HepG2 (cell line): Measurements from ENCODE around the gene ZNRF3. TPM values are rescaled to one million over a fixed set of nuclear protein-coding genes. Genes with fewer than 3 reads are reported as not detected.

ENCODE experiments used
- PITX1 ChIP-seq: sonication (generic); formaldehyde crosslinking; IDR thresholded peaks from 2 replicates; pipeline ENCODE4 v1.5.1; 2020; ENCODE audit warnings: mild to moderate bottlenecking, missing genetic modification reagents
- PLRG1 ChIP-seq: fragments of 450-650 bp; conservative IDR thresholded peaks from 2 replicates; pipeline ENCODE4 v1.6.1; 2016
- RBAK ChIP-seq: sonication (generic); formaldehyde crosslinking; IDR thresholded peaks from 2 replicates; pipeline ENCODE4 v1.5.1; 2020; ENCODE audit warnings: mild to moderate bottlenecking, missing genetic modification reagents
- SIX1 ChIP-seq: sonication (generic); formaldehyde crosslinking; IDR thresholded peaks from 2 replicates; pipeline ENCODE4 v1.4.0; 2020; ENCODE audit warnings: missing genetic modification reagents, borderline replicate concordance
- SRSF9 ChIP-seq: fragments of 200-400 bp; formaldehyde crosslinking; IDR thresholded peaks from 2 replicates; pipeline ENCODE4 v1.6.1; 2018; ENCODE audit warnings: borderline replicate concordance, mild to moderate bottlenecking, low read depth, low read length; ENCODE audit not compliant: insufficient read depth, poor library complexity, severe bottlenecking
- ZNF274 ChIP-seq: sonication (generic); formaldehyde crosslinking; IDR thresholded peaks from 2 replicates; pipeline ENCODE4 v1.5.1; 2020; ENCODE audit warnings: mild to moderate bottlenecking, missing genetic modification reagents
- ZNF746 ChIP-seq: sonication (generic); formaldehyde crosslinking; IDR thresholded peaks from 2 replicates; pipeline ENCODE4 v1.8.0; 2022; ENCODE audit warnings: mild to moderate bottlenecking, missing genetic modification reagents
- polyA plus RNA-seq, 8 experiments: library from polyadenylated mRNA; depleted of rRNA in 3 of 8; stranded (reverse) in 7 of 8; unstranded in 1 of 8; fragments of >200 nt; fragmentation: Illumina TruSeq in 4 of 8; extraction: Trizol in 4 of 8; gene quantifications; 2 replicates each; pipeline versions ENCODE4 v1.2.1 to v1.2.3, GENCODE V29; 2011 to 2016; ENCODE audit warnings: low read depth in 4 of 8, missing spikeins in 1 of 8, mixed read lengths in 1 of 8; ENCODE audit not compliant: insufficient read depth in 1 of 8
- total RNA-seq, 5 experiments: library from RNA; depleted of rRNA; stranded (reverse); fragments of >200 nt; fragmentation: Illumina TruSeq; extraction: Trizol; gene quantifications; 2 replicates each; pipeline ENCODE4 v1.2.3, GENCODE V29; 2016; ENCODE audit warnings: low read depth in 1 of 5
- TF ChIP-seq, protein P1 (sequence below): sonication (generic); formaldehyde crosslinking; IDR thresholded peaks from 2 replicates; pipeline ENCODE4 v1.4.0; 2020; ENCODE audit warnings: missing genetic modification reagents
- TF ChIP-seq, protein P2 (sequence below): IDR thresholded peaks from 2 replicates; pipeline ENCODE4 v1.6.1; 2016; ENCODE audit warnings: low read depth, borderline replicate concordance
- TF ChIP-seq, protein P3 (sequence below): sonication (generic); formaldehyde crosslinking; IDR thresholded peaks from 2 replicates; pipeline ENCODE4 v1.8.0; 2022; ENCODE audit warnings: low read depth, missing genetic modification reagents
- TF ChIP-seq, protein P4 (sequence below): sonication (generic); formaldehyde crosslinking; IDR thresholded peaks from 2 replicates; pipeline ENCODE4 v1.8.0; 2022; ENCODE audit warnings: missing genetic modification reagents, mild to moderate bottlenecking, moderate library complexity, borderline replicate concordance
- TF ChIP-seq, protein P5 (sequence below): sonication (generic); formaldehyde crosslinking; IDR thresholded peaks from 2 replicates; pipeline ENCODE4 v1.9.0; 2022; ENCODE audit warnings: missing genetic modification reagents, mild to moderate bottlenecking, borderline replicate concordance
- TF ChIP-seq, protein P6 (sequence below): sonication (generic); formaldehyde crosslinking; IDR thresholded peaks from 2 replicates; pipeline ENCODE4 v1.4.0; 2020; ENCODE audit warnings: missing genetic modification reagents, borderline replicate concordance
- TF ChIP-seq, protein P7 (sequence below): sonication (generic); formaldehyde crosslinking; IDR thresholded peaks from 2 replicates; pipeline ENCODE4 v1.4.0; 2020; ENCODE audit warnings: missing genetic modification reagents, low read depth, mild to moderate bottlenecking, borderline replicate concordance

ZNRF3 gene
- total and polyA plus RNA-seq, 2 of the 13 experiments (the other 11 are each of a cell fraction or from before 2014, with no cell fraction given) = 20.3 to 36.7 TPM

DNA sequence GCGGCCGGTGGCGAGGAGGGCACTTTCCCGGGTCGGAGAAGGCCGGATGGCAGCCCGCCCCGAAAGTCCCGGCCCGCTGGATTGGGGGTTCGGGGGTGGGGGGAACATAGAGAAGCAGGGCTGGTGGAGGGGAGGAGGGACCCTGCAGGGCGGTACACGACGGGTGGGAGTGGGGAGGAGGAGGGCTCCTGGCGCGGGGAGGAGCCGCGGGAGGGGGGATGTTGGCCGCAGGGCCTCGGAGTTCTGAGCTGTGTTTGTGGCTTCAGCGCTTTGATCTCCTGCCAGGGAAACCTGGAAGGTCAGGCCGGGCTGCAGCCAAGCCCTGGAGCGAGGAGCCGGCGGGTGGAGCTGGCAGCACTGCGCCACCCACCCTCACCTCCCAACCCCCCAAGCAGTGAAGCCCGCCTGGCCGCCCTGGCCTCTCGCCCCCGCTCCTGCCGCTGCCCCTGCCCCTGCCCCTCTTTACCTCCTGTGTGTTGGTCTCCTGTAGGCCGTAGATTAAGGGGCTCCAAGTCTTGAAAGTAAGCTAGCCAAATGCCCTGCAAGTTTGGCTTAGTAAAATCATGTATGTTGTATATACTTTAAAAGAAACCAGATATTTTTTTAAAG is 147.3 kb downstream of the ZNRF3 start (continued):
- TF ChIP-seq RBAK (CRISPR knock-in tag) = no peak
- TF ChIP-seq, protein P1, sequence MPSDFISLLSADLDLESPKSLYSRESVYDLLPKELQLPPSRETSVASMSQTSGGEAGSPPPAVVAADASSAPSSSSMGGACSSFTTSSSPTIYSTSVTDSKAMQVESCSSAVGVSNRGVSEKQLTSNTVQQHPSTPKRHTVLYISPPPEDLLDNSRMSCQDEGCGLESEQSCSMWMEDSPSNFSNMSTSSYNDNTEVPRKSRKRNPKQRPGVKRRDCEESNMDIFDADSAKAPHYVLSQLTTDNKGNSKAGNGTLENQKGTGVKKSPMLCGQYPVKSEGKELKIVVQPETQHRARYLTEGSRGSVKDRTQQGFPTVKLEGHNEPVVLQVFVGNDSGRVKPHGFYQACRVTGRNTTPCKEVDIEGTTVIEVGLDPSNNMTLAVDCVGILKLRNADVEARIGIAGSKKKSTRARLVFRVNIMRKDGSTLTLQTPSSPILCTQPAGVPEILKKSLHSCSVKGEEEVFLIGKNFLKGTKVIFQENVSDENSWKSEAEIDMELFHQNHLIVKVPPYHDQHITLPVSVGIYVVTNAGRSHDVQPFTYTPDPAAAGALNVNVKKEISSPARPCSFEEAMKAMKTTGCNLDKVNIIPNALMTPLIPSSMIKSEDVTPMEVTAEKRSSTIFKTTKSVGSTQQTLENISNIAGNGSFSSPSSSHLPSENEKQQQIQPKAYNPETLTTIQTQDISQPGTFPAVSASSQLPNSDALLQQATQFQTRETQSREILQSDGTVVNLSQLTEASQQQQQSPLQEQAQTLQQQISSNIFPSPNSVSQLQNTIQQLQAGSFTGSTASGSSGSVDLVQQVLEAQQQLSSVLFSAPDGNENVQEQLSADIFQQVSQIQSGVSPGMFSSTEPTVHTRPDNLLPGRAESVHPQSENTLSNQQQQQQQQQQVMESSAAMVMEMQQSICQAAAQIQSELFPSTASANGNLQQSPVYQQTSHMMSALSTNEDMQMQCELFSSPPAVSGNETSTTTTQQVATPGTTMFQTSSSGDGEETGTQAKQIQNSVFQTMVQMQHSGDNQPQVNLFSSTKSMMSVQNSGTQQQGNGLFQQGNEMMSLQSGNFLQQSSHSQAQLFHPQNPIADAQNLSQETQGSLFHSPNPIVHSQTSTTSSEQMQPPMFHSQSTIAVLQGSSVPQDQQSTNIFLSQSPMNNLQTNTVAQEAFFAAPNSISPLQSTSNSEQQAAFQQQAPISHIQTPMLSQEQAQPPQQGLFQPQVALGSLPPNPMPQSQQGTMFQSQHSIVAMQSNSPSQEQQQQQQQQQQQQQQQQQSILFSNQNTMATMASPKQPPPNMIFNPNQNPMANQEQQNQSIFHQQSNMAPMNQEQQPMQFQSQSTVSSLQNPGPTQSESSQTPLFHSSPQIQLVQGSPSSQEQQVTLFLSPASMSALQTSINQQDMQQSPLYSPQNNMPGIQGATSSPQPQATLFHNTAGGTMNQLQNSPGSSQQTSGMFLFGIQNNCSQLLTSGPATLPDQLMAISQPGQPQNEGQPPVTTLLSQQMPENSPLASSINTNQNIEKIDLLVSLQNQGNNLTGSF (CRISPR knock-in tag) = 0 out of 2 replicates have a peak, but pooled peaks have one; percentile 67
- TF ChIP-seq SRSF9 = no peak
- TF ChIP-seq, protein P2, sequence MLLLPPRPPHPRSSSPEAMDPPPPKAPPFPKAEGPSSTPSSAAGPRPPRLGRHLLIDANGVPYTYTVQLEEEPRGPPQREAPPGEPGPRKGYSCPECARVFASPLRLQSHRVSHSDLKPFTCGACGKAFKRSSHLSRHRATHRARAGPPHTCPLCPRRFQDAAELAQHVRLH (CRISPR knock-in tag) = 0 out of 2 replicates have a peak, but pooled peaks have one; percentile 53
- TF ChIP-seq, protein P3, sequence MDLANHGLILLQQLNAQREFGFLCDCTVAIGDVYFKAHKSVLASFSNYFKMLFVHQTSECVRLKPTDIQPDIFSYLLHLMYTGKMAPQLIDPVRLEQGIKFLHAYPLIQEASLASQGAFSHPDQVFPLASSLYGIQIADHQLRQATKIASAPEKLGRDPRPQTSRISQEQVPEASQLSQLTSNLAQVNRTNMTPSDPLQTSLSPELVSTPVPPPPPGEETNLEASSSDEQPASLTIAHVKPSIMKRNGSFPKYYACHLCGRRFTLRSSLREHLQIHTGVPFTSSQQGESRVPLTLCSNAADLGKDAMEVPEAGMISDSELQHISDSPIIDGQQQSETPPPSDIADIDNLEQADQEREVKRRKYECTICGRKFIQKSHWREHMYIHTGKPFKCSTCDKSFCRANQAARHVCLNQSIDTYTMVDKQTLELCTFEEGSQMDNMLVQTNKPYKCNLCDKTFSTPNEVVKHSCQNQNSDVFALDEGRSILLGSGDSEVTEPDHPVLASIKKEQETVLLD (CRISPR knock-in tag) = no peak
- TF ChIP-seq, protein P4, sequence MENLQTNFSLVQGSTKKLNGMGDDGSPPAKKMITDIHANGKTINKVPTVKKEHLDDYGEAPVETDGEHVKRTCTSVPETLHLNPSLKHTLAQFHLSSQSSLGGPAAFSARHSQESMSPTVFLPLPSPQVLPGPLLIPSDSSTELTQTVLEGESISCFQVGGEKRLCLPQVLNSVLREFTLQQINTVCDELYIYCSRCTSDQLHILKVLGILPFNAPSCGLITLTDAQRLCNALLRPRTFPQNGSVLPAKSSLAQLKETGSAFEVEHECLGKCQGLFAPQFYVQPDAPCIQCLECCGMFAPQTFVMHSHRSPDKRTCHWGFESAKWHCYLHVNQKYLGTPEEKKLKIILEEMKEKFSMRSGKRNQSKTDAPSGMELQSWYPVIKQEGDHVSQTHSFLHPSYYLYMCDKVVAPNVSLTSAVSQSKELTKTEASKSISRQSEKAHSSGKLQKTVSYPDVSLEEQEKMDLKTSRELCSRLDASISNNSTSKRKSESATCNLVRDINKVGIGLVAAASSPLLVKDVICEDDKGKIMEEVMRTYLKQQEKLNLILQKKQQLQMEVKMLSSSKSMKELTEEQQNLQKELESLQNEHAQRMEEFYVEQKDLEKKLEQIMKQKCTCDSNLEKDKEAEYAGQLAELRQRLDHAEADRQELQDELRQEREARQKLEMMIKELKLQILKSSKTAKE (CRISPR knock-in tag) = peak; percentile 74; the same call in 1 of the 2 replicates
- TF ChIP-seq ZNF746 (CRISPR knock-in tag) = peak; percentile 97
- TF ChIP-seq, protein P5, sequence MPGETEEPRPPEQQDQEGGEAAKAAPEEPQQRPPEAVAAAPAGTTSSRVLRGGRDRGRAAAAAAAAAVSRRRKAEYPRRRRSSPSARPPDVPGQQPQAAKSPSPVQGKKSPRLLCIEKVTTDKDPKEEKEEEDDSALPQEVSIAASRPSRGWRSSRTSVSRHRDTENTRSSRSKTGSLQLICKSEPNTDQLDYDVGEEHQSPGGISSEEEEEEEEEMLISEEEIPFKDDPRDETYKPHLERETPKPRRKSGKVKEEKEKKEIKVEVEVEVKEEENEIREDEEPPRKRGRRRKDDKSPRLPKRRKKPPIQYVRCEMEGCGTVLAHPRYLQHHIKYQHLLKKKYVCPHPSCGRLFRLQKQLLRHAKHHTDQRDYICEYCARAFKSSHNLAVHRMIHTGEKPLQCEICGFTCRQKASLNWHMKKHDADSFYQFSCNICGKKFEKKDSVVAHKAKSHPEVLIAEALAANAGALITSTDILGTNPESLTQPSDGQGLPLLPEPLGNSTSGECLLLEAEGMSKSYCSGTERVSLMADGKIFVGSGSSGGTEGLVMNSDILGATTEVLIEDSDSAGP (CRISPR knock-in tag) = peak; percentile 77
- TF ChIP-seq, protein P6, sequence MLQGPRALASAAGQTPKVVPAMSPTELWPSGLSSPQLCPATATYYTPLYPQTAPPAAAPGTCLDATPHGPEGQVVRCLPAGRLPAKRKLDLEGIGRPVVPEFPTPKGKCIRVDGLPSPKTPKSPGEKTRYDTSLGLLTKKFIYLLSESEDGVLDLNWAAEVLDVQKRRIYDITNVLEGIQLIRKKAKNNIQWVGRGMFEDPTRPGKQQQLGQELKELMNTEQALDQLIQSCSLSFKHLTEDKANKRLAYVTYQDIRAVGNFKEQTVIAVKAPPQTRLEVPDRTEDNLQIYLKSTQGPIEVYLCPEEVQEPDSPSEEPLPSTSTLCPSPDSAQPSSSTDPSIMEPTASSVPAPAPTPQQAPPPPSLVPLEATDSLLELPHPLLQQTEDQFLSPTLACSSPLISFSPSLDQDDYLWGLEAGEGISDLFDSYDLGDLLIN = no peak
- peak; percentile 89 for TF ChIP-seq PITX1 (CRISPR knock-in tag)
- TF ChIP-seq SIX1 = no peak
- TF ChIP-seq, protein P7, sequence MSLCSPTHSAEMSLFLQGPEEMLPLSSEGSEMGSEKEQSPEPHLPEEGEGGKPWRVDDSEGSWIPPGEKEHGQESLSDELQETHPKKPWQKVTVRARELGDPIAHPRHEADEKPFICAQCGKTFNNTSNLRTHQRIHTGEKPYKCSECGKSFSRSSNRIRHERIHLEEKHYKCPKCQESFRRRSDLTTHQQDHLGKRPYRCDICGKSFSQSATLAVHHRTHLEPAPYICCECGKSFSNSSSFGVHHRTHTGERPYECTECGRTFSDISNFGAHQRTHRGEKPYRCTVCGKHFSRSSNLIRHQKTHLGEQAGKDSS (CRISPR knock-in tag) = peak; percentile 83; the same call in 1 of the 2 replicates
- TF ChIP-seq ZNF274 (CRISPR knock-in tag) = peak; percentile 25; the same call in 1 of the 2 replicates
- TF ChIP-seq PLRG1 = no peak
